Measurements from ENCODE around the gene DCUN1D2. TPM values are rescaled to one million over a fixed set of nuclear protein-coding genes. Genes with fewer than 3 reads are reported as not detected.

Gene DCUN1D2
- total RNA-seq, 1 donor from 2014 or later, result 12.9 TPM

DNA sequence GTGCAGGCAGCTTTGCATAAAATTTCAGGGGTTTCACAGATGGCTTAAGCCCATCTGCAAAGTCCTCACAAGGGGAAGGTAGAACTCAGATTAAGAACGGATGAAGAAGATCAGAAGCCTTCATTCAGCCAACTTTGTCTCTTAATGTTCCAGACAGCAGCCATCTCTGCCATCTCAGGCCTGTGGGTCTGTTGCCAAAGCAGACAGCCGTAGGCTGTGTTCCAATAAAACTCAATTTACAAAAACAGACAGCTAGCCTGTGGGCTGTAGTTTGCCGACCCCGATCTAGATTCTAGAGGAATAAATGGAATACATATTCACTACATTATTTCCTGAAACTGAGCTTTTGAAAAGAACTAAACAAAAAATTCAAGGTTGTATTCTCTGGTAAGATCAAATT, 3.8 kb downstream of the DCUN1D2 start:
- no peak for TF ChIP-seq CTCF (IDR thresholded peaks at IDR 0.05; ENCODE audit: insufficient read depth, low read length, poor library complexity, severe bottlenecking)
- Histone ChIP-seq H3K27me3 (ENCODE audit: control insufficient read depth, insufficient read depth, low read length) (no peaks in the 10 kb centered on the region), H3K4me3 (ENCODE audit: low read depth, low read length) (no peak overlapping the region), H3K36me3 (ENCODE audit: control insufficient read depth, insufficient read depth, low read length) (no peaks in the 10 kb centered on the region)
- no peak for DNase-seq (ENCODE audit: low read depth)

GRCh38 chr13:113485545-113485944, 5.0 kb downstream of the DCUN1D2 start:
- no peaks in the 10 kb centered on the region for H3K36me3 ChIP-seq (ENCODE audit: control insufficient read depth, insufficient read depth, low read length)
- no peak for TF ChIP-seq CTCF (IDR thresholded peaks at IDR 0.05; ENCODE audit: insufficient read depth, low read length, poor library complexity, severe bottlenecking)
- no peak for DNase-seq (ENCODE audit: low read depth)
- no peak overlapping the region for H3K4me3 ChIP-seq (ENCODE audit: low read depth, low read length)
- H3K27me3 ChIP-seq (ENCODE audit: control insufficient read depth, insufficient read depth, low read length), result no peaks in the 10 kb centered on the region

DNA sequence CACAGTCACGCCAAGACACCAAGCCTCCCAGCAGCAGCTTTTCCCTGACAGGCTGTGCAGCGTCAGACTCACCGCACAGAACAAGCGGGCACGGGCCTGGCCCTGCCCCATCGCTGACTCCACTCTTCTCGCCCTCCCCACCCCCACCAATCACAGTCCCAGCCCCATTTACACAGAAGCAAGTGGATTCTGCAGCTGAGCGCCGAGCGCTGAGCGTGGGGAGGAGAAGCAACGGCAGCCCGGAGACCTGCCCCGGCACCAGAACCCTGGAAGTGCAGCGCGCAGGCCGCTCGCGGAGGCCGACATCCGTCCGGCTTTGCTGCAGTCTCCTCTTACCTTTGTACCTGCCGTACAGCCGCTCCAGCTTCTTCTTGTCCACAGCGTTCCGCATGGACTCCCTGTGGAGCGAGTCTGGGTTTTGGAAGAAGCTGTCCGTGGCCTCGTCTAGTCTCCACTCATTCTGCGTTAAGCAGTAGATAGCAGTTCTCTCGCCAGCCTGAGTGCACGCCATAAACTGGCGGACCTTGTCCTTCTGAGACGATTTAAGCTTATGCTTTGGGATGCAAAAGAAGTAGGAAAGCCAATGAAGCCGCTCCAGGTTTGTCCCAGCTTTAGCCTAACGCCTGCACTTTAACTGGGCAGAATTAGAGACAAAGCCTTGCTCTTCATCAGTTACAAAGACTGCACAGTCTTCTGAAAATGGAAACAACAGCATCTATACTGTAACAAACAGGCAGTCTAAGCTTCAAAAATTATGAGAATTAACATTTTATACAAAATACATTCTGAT, 6.8 kb downstream of the DCUN1D2 start:
- no peak for TF ChIP-seq CTCF (IDR thresholded peaks at IDR 0.05; ENCODE audit: insufficient read depth, low read length, poor library complexity, severe bottlenecking)
- H3K36me3 ChIP-seq (ENCODE audit: control insufficient read depth, insufficient read depth, low read length), result peaks cover 1% of the 10 kb centered on the region
- DNase-seq (ENCODE audit: low read depth), result no peak
- H3K27me3 ChIP-seq (ENCODE audit: control insufficient read depth, insufficient read depth, low read length), result no peaks in the 10 kb centered on the region
- no peak overlapping the region for H3K4me3 ChIP-seq (ENCODE audit: low read depth, low read length)

GRCh38 chr13:113483081-113483480, 7.4 kb downstream of the DCUN1D2 start:
- TF ChIP-seq CTCF (IDR thresholded peaks at IDR 0.05; ENCODE audit: insufficient read depth, low read length, poor library complexity, severe bottlenecking), result no peak
- Histone ChIP-seq H3K27me3 (ENCODE audit: control insufficient read depth, insufficient read depth, low read length) (no peaks in the 10 kb centered on the region), H3K36me3 (ENCODE audit: control insufficient read depth, insufficient read depth, low read length) (peaks cover 1% of the 10 kb centered on the region), H3K4me3 (ENCODE audit: low read depth, low read length) (no peak overlapping the region)
- DNase-seq (ENCODE audit: low read depth), result no peak

DNA sequence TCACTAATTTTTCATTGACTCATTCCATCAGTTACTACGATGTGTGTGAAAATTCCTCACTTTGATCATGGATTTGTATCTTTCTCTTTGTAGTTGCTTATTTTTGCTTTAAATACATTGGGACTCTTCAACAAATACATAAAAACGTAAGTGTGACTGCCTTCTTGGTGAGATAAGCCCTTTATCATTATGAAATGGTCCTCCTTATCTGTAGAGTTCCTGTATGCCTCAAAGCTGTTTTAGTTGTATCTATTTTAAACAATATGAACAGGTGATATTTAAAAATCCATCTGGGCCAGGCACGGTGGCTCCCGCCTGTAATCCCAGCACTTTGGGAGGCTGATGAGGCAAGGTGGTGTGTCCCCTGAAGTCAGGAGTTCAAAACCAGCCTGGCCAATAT, 11.3 kb downstream of the DCUN1D2 start:
- TF ChIP-seq CTCF (IDR thresholded peaks at IDR 0.05; ENCODE audit: insufficient read depth, low read length, poor library complexity, severe bottlenecking), result no peak
- DNase-seq (ENCODE audit: low read depth), result no peak
- H3K27me3 ChIP-seq (ENCODE audit: control insufficient read depth, insufficient read depth, low read length), result no peaks in the 10 kb centered on the region
- H3K36me3 ChIP-seq (ENCODE audit: control insufficient read depth, insufficient read depth, low read length), result peaks cover 1% of the 10 kb centered on the region
- H3K4me3 ChIP-seq (ENCODE audit: low read depth, low read length), result no peak overlapping the region

- Histone ChIP-seq H3K36me3 (ENCODE audit: control insufficient read depth, insufficient read depth, low read length) (peaks cover 1% of the 10 kb centered on the region), H3K27me3 (ENCODE audit: control insufficient read depth, insufficient read depth, low read length) (no peaks in the 10 kb centered on the region), H3K4me3 (ENCODE audit: low read depth, low read length) (no peak overlapping the region)
- no peak for DNase-seq (ENCODE audit: low read depth)
- no peak for TF ChIP-seq CTCF (IDR thresholded peaks at IDR 0.05; ENCODE audit: insufficient read depth, low read length, poor library complexity, severe bottlenecking)
These were observed 12.8 kb downstream of the DCUN1D2 start for GRCh38 chr13:113477724-113478123.

Measured in kidney epithelial cell (primary cell).